HG02852 (cell line): ENCODE data around the gene KLHL18.
"Not testable (repeated sequence)": the region's sequence is repeated elsewhere in the genome, so short reads cannot be mapped to it uniquely, and the experiment has no call there.

Source experiments
- ATAC-seq: cut with Tn5 transposase; IDR thresholded peaks from one replicate; pipeline ENCODE4 v1.9.1; 2021; ENCODE audit warnings: mild to moderate bottlenecking, moderate library complexity; ENCODE audit not compliant: unreplicated experiment

Gene KLHL18

GRCh38 chr3:47310391-47310790, 27.6 kb downstream of the KLHL18 start:
- ATAC-seq: no peak

GRCh38 chr3:47313341-47314055, 30.8 kb downstream of the KLHL18 start:
- ATAC-seq: no peak

GRCh38 chr3:47314056-47314764, 31.5 kb downstream of the KLHL18 start:
- ATAC-seq: no peak

DNA sequence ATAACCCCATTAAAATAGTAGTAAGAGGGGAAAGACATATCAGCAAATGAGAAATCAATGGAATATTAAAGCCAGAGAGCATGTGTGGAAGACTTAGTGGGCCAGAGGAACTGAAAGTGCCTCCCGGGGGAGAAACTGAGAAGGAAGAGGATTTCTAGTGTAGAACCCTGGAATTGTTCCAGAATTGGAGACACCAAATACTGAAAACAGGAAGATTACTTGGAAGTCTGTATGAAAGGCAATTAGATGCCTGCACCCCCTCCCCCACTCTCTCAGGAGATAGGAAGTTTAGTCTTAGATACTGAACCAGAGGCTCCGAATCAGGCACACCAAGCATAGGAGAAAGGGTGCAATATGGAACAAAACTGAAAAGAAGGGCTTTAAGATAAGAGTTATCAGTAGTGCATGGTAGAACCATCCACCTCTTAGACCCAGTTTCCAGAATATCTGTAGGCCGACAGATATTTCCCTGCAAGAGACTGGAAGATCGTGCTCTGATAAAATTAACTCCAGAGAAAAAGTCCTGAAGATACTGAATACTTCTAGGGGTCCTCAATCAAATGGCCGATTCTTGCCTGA, 32.4 kb downstream of the KLHL18 start:
- ATAC-seq: no peak

DNA sequence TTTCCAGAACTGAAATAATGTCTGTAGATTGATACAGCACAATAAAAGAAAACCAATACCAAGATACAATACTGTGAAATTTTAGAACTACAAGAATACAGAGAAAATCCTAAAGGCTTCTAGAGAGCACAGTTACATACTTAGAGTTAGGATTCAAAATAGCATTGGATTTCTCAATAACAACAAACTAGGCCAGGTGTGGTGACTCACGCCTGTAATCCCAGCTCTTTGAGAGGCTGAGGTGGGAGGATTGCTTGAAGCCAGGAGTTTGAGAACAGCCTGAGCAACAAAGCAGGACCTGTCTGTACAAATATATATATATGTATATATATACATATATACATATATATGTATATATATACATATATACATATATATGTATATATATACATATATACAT, 33.4 kb downstream of the KLHL18 start:
- ATAC-seq: not testable (repeated sequence)

DNA sequence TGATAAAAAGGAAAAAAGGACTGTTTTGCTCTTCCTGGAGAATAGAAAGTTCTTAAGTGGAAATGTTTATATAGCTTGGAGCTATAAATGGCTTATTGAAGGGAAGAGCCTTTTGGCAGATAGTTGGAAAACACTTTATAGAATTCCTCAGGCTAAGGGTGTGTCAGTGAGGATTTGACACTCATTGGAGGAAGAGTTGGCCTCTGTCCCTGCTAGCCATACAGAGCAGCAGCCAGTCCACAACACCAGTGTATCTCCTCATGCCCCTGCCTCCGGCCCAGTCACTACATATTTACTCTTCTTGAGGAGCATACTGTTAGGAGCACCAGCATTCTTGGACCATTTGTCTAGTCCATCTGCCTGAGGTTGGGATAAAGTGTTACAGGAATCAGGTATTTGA, 36.2 kb downstream of the KLHL18 start:
- no peak for ATAC-seq

GRCh38 chr3:47319956-47320355, 37.2 kb downstream of the KLHL18 start:
- ATAC-seq: no peak

GRCh38 chr3:47323431-47324277, 40.9 kb downstream of the KLHL18 start:
- no peak for ATAC-seq

DNA sequence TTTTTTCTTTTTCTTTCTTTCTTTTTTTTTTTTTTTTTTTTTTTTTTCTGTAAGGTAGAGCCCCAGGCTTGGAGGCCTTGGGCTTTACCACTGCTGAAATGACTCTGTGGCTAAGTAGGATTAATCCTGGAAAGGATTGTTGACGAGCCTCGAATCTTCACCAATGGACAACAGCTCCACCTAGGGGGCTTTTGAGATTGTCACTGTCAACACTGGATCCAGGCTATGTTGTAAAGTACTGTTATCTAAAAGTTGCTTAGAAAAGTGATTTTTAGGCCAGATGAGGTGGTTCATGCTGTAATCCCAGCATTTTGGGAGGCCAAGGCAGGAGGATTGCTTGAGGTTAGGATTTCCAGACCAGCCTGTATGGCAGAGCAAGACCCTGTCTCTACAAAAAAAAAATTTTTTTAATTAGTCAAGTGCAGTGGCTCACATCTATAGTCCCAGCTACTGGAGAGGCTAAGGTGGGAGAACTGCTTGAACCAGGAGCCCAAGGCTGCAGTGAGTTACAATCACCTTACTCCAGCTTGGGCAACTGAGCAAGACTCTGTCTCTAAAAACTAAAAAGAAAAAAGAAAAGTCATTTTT, 41.6 kb downstream of the KLHL18 start:
- ATAC-seq: no peak

GRCh38 chr3:47333907-47334306, 51.2 kb downstream of the KLHL18 start:
- ATAC-seq: no peak

- ATAC-seq: no peak
These were observed 54.9 kb downstream of the KLHL18 start for GRCh38 chr3:47337656-47338055.

DNA sequence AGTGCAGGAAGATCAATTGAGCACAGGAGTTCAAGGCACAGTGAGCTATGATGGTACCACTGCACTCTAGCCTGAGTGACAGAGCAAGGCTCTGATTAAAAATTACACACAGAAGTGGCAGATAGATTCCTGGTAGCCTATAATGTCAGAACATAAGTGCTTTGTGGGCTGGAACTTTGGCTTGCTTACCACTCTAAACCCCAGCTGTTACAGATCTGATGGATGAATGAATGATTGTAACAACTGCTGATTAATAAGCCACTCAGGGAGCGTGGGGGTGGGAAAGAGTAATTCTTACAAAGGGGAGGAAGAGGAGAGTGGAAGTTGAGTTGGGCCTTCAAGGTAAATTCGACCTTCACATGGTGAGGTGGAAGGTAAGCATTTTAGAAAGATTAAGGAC, 57.2 kb downstream of the KLHL18 start:
- ATAC-seq: no peak

DNA sequence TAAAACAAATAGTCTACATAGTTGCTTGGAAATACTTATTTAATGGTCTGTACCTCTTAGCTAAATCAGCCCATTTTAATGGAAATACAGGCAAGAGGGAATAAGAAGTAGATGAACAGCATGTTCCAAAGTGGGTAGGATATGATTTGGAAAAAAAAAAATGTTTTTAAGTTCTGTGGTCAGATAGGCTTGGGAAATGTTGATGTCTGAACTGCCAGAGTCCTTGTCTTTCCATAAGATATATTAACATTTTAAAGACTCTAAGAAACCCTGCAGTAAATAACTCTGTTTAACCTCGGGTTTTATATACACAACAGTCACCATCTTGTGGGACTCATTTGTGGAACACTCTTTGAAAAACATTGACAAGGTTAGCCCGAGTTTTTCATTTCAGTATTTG, 58.1 kb downstream of the KLHL18 start:
- no peak for ATAC-seq

DNA sequence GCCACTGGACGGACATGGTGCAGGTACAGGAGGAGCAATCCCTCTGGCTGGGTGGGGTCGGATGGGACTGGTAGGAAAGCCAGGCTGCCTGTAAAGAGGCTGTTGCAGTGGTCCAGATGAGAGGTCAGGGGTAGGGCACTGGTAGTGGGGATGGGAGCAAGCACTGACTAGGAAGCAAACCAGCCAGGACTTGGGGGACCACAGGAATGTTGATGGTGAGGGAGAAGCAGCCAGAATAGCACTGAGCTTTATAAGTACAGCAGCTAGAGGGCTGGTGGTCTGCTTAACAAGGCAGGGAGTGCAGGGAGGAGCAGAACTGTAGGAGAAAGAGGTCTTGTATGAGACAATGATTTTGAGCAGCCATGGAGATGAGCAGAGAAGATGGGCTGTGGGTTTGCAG, 59.4 kb downstream of the KLHL18 start:
- ATAC-seq: no peak

DNA sequence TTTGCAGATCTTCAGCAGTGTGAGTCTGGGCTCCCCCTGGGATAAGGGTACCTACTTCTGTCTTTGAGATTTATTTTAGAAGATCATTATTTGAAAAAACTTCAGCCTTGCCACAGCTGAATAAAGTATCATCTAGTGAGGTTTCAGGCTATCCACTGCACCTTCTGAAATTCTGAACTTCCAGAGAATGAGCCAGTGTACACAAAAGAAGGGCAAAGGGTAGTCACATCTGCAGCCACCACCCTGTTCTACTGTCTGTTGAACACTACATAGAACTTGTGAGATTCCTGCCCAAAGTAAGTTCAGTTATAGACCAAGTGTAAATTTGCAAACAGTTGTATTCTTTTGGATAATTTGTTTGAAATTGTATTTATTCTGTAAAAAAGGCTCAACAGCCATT, 60.1 kb downstream of the KLHL18 start:
- no peak for ATAC-seq

DNA sequence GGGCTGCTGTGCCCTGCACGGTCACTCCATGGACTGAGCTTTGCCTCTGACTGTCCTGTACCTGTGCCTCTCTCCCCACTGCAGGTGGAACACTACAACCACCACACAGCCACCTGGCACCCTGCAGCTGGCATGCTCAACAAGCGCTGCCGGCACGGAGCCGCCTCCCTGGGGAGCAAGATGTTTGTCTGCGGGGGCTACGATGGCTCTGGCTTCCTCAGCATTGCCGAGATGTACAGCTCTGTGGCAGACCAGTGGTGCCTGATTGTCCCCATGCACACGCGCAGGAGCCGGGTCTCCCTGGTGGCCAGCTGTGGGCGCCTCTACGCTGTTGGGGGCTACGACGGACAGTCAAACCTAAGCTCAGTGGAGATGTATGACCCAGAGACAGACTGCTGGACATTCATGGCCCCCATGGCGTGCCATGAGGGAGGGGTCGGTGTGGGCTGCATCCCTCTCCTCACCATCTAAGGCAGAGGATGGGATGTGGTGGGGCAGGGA, 60.8 kb downstream of the KLHL18 start:
- ATAC-seq: no peak

- no peak for ATAC-seq
These were observed 62.2 kb downstream of the KLHL18 start for GRCh38 chr3:47344971-47345370.

DNA sequence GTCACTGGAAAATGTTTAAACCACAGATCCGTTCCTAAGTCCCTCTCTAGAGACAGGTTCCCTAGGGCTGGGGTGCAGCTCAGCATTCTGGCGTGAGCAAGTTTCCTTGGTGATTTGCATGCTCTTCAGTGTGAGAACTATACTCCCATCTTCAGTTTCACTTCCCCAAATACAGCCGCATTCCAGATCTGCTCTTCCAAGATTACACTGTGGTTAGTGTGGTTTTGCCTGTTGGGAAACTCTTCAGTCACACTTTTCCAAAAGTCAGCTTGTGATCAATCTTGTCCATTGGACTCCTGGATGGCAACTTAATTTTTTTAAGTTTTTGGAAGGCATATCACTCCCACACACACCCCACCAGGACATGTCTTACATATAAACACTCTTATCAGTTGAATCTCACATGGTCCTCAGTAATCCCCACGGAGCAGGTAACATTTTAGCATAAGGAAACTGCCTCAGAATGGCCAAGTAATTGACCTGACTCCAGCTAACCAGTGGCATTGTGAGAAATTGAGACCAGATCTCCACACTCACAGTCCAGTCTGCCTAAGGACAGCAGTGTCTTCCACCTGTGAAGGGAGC, 64.6 kb downstream of the KLHL18 start:
- ATAC-seq: peak; percentile 81

DNA sequence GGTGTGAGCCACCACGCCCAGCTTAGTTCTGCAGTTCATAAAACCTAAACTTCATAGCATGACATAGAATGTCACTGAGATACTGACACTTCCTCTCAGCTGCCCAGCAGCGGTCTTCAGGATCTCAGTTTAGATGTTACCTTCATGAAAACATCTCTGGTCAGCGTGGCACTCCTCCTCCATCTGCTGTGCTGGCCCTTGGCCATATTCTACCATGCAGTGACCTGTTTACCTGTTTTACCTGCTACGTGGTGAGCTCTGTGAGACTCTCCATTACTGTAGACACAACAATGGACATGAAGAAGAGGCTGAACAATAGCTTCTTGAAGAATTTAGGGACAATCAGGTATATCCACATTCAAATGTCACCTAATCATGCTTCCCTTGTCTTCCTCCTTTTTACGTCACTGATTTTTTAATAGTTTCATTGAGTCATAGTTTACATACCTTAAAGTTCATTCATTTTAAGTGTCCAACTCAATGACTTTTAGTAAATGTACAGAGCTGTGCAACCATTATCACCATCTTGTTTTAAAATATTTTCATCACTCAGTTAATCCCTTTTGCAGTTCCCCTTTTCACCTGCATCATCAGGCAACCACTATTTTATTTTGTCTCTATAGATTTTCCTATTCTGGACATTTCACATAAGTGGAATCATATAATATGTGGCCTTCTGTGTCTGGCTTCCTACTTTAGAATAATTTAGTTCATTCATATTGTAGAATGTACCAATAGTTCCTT, 65.8 kb downstream of the KLHL18 start:
- no peak for ATAC-seq

DNA sequence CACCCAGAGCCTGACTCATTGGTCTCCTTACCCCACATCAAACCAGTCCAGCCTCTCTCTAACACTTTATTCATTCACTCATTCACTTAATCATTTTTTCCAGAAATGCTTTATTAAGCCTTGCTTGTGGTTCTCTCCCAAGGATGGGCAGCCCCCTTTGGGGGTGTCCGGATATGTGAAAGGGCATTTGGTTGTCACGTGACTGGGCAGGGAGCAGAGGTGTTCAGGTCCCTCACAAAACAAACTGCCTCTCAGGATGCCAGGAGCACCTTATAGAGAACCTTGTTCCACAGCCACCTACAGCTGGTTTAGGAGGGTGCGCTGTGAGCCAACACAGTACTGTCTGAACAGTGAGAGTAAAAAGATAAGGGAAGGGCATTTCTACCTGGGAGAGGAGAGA, 72.3 kb downstream of the KLHL18 start:
- ATAC-seq: no peak
